Heart left ventricle (tissue), 13 donors: ENCODE measurements around the gene SLC28A2.

Source experiments
- POLR2A ChIP-seq, 2 donors: fragments of 450-650 bp; IDR thresholded peaks; one replicate each; pipeline ENCODE4 v1.6.1; 2017; ENCODE audit warnings: antibody characterized with exemption in 2 of 2, mild to moderate bottlenecking in 2 of 2, moderate library complexity in 2 of 2
- TF ChIP-seq, protein P1 (sequence below), 12 donors: fragments of 200-600 bp; sonication (generic) in 4 of 12; IDR thresholded peaks; one replicate each; pipeline versions ENCODE4 v1.5.0 to v1.8.0; 2018 to 2022; ENCODE audit warnings: antibody characterized with exemption in 12 of 12, mild to moderate bottlenecking in 5 of 12
- donor health status: ischemic (EF 13 %, LVEDD 7.1; RV severe dilation, severe dysfunction).
- donor health status: DM: no; HTN: yes; CAD: no.
- donor health status: DM: no; HTN: no; CAD: no.
- donor health status: ischemic (EF 25% LVEDD 6.9; RV normal size, moderate dysfunction).
- donor health status: ischemic (EF 25% LVEDD 5.7; RV mildly dilated, moderate dysfunction).
- donor health status: ischemic (EF 35%, LVEDD 5.7; RV mildly dilated, moderate dysfunction).
- donor health status: nonischemic (EF 11% LVEDD 7.7; RV severe dilation, severe dysfunction).
- donor health status: DM: yes; HTN: yes; CAD: no.
- donor health status: PGD.
- donor health status: ischemic (EF 29% LVEDD 5.4; RV normal size, mild dysfunction).
- donor health status: nonischemic (EF 23%, LVEDD 6.1; RV moderate dilation, normal function).

DNA sequence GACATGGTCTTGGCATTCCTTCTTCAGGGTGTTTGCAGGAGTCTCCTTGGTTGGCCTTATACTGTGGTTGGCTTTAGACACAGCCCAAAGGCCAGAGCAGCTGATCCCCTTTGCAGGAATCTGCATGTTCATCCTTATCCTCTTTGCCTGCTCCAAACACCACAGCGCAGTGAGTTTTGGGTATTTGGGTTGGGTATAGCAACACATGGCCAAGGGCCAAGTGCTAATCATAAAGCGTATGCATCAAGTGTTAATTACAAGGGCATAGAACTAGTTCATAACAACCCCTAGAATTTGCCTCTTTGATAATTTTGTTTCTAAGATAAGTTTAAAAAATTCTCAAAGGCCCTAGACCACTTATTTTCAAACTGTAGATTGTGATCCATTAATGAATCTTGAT is 11.8 kb downstream of the SLC28A2 start:
- TF ChIP-seq POLR2A (IDR thresholded peaks at IDR 0.05): no peak
- TF ChIP-seq, protein P1, sequence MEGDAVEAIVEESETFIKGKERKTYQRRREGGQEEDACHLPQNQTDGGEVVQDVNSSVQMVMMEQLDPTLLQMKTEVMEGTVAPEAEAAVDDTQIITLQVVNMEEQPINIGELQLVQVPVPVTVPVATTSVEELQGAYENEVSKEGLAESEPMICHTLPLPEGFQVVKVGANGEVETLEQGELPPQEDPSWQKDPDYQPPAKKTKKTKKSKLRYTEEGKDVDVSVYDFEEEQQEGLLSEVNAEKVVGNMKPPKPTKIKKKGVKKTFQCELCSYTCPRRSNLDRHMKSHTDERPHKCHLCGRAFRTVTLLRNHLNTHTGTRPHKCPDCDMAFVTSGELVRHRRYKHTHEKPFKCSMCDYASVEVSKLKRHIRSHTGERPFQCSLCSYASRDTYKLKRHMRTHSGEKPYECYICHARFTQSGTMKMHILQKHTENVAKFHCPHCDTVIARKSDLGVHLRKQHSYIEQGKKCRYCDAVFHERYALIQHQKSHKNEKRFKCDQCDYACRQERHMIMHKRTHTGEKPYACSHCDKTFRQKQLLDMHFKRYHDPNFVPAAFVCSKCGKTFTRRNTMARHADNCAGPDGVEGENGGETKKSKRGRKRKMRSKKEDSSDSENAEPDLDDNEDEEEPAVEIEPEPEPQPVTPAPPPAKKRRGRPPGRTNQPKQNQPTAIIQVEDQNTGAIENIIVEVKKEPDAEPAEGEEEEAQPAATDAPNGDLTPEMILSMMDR (IDR thresholded peaks at IDR 0.05): no peak
